ENCODE results near the gene CFP.

- TF ChIP-seq NFRKB (IDR thresholded peaks at IDR 0.05) (no peak), FOXJ3 (CRISPR knock-in tag; IDR thresholded peaks at IDR 0.05; ENCODE audit: borderline replicate concordance) (no peak), SMAD1 (CRISPR knock-in tag; IDR thresholded peaks at IDR 0.05; ENCODE audit: borderline replicate concordance, low read depth) (no peak), UBTF (CRISPR knock-in tag; IDR thresholded peaks at IDR 0.05) (no peak), ATF3 (CRISPR knock-in tag; IDR thresholded peaks at IDR 0.05) (no peak), ZNF331 (CRISPR knock-in tag; IDR thresholded peaks at IDR 0.05) (no peak), SALL2 (CRISPR knock-in tag; IDR thresholded peaks at IDR 0.05) (no peak), REST (IDR thresholded peaks at IDR 0.05; ENCODE audit: borderline replicate concordance in 1 of 2, low read depth in 1 of 2, low read length in 2 of 2) (no peak), NR2C2 (CRISPR knock-in tag; IDR thresholded peaks at IDR 0.05; ENCODE audit: borderline replicate concordance) (no peak), ZNF180 (CRISPR knock-in tag; IDR thresholded peaks at IDR 0.05; ENCODE audit: borderline replicate concordance, low read depth) (no peak), MAX (IDR thresholded peaks at IDR 0.05) (no peak)
Measured at GRCh38 chrX:47574076-47574546, 55.6 kb downstream of the CFP start.

Data from HepG2 (cell line).